Mesenchymal stem cell (in vitro differentiated cells and primary cell): ENCODE results near the gene GREM2.

Experiments used
- DNase-seq: peaks from one replicate; pipeline ENCODE4 v3.0.0-alpha.2; 2013
- H2AFZ ChIP-seq: one replicate; pipeline ENCODE4 v1.6.1; 2013; ENCODE audit warnings: low read depth, mild to moderate bottlenecking, control low read depth, inconsistent platforms, low read length, moderate library complexity
- H2AK5ac ChIP-seq: 2 replicates; pipeline ENCODE4 v1.6.1; 2013; ENCODE audit warnings: low read length, moderate library complexity, mild to moderate bottlenecking, inconsistent platforms; ENCODE audit not compliant: severe bottlenecking
- H2BK120ac ChIP-seq: one replicate; pipeline ENCODE4 v1.6.1; 2013; ENCODE audit warnings: low read depth, mild to moderate bottlenecking, inconsistent platforms, low read length, moderate library complexity
- H2BK12ac ChIP-seq, 2 experiments: one replicate each; pipeline ENCODE4 v1.6.1; 2013; ENCODE audit warnings: inconsistent platforms in 2 of 2, low read length in 2 of 2, mild to moderate bottlenecking in 2 of 2, moderate library complexity in 2 of 2, control low read depth in 1 of 2
- H2BK15ac ChIP-seq: one replicate; pipeline ENCODE4 v1.6.1; 2013; ENCODE audit warnings: mild to moderate bottlenecking, low read depth, inconsistent platforms; ENCODE audit not compliant: poor library complexity, severe bottlenecking
- H2BK5ac ChIP-seq: 2 replicates; pipeline ENCODE4 v1.6.1; 2013; ENCODE audit warnings: low read depth, mild to moderate bottlenecking, low read length, control low read depth, inconsistent platforms; ENCODE audit not compliant: poor library complexity, severe bottlenecking
- H3K14ac ChIP-seq, 2 experiments: one replicate each; pipeline ENCODE4 v1.6.1; 2013; ENCODE audit warnings: inconsistent platforms in 2 of 2, low read length in 2 of 2, control low read depth in 1 of 2, mild to moderate bottlenecking in 1 of 2, moderate library complexity in 1 of 2
- H3K18ac ChIP-seq, 2 experiments: one replicate each; pipeline ENCODE4 v1.6.1; 2013; ENCODE audit warnings: inconsistent platforms in 2 of 2, low read length in 2 of 2, control low read depth in 1 of 2, low read depth in 1 of 2, mild to moderate bottlenecking in 1 of 2
- H3K23ac ChIP-seq, 2 experiments: one replicate each; pipeline ENCODE4 v1.6.1; 2013; ENCODE audit warnings: inconsistent platforms in 2 of 2, low read length in 2 of 2, mild to moderate bottlenecking in 2 of 2, moderate library complexity in 2 of 2, control low read depth in 1 of 2
- H3K27ac ChIP-seq: 2 replicates; pipeline ENCODE4 v1.5.1; 2013; ENCODE audit warnings: mild to moderate bottlenecking, moderate library complexity, low read length, control low read depth, inconsistent platforms; ENCODE audit not compliant: poor library complexity, severe bottlenecking
- H3K27me3 ChIP-seq, 2 experiments: 2 replicates each; pipeline versions ENCODE4 v1.6.1 to v1.7.0; 2013; ENCODE audit warnings: low read length in 2 of 2, mild to moderate bottlenecking in 2 of 2, moderate library complexity in 2 of 2, control low read depth in 1 of 2, inconsistent platforms in 1 of 2; ENCODE audit not compliant: control insufficient read depth in 1 of 2, insufficient read depth in 1 of 2
- H3K36me3 ChIP-seq, 2 experiments: 2 replicates each; pipeline versions ENCODE4 v1.6.1 to v1.7.0; 2013; ENCODE audit warnings: low read length in 2 of 2, control low read depth in 1 of 2, inconsistent platforms in 1 of 2, low read depth in 1 of 2, mild to moderate bottlenecking in 1 of 2; ENCODE audit not compliant: insufficient read depth in 2 of 2, control insufficient read depth in 1 of 2
- H3K4ac ChIP-seq, 2 experiments: one replicate each; pipeline ENCODE4 v1.6.1; 2013; ENCODE audit warnings: inconsistent platforms in 2 of 2, low read length in 2 of 2, mild to moderate bottlenecking in 2 of 2, moderate library complexity in 2 of 2, control low read depth in 1 of 2, low read depth in 1 of 2
- H3K4me1 ChIP-seq: 2 replicates; pipeline ENCODE4 v1.6.1; 2013; ENCODE audit warnings: low read depth, low read length, control low read depth; ENCODE audit not compliant: control insufficient read depth, insufficient read depth
- H3K4me2 ChIP-seq: 2 replicates; pipeline ENCODE4 v1.6.1; 2013; ENCODE audit warnings: low read length, mild to moderate bottlenecking, inconsistent platforms; ENCODE audit not compliant: poor library complexity, severe bottlenecking
- H3K4me3 ChIP-seq, 2 experiments: 2 replicates each; pipeline versions ENCODE4 v1.5.1 to v1.7.0; 2013; ENCODE audit warnings: low read length in 2 of 2, mild to moderate bottlenecking in 2 of 2, control low read depth in 1 of 2, low read depth in 1 of 2; ENCODE audit not compliant: insufficient read depth in 1 of 2
- H3K79me1 ChIP-seq: replicated peaks from 2 replicates; pipeline ENCODE4 v1.6.1; 2013; ENCODE audit warnings: mild to moderate bottlenecking, control low read depth, low read length, inconsistent platforms; ENCODE audit not compliant: poor library complexity, severe bottlenecking
- H3K9ac ChIP-seq: 2 replicates; pipeline ENCODE4 v1.7.0; 2013; ENCODE audit warnings: mild to moderate bottlenecking, low read length, moderate library complexity
- H3K9me3 ChIP-seq: 2 replicates; pipeline ENCODE4 v1.7.0; 2013; ENCODE audit warnings: mild to moderate bottlenecking, low read length; ENCODE audit not compliant: control insufficient read depth
- H4K8ac ChIP-seq: one replicate; pipeline ENCODE4 v1.6.1; 2013; ENCODE audit warnings: inconsistent platforms, mild to moderate bottlenecking, low read length, moderate library complexity
- H4K91ac ChIP-seq: one replicate; pipeline ENCODE4 v1.6.1; 2013; ENCODE audit warnings: mild to moderate bottlenecking, low read length, inconsistent platforms
- WGBS: methylation state at CpG from one replicate; pipeline ENCODE4 v1.1.7; 2013; ENCODE audit warnings: mixed read lengths; 5-methylcytosine and 5-hydroxymethylcytosine counted together

Gene GREM2

GRCh38 chr1:240528591-240528990 lies 83.4 kb downstream of the GREM2 start:
- no peak overlapping the region for H3K9ac ChIP-seq
- no peak for DNase-seq

GRCh38 chr1:240527086-240527485 lies 84.9 kb downstream of the GREM2 start:
- Histone ChIP-seq H3K14ac (no peak overlapping the region), H3K36me3 (peaks cover 0 to 64% of the 10 kb centered on the region in 2 experiments), H2BK5ac (no peak overlapping the region), H3K79me1 (no peaks in the 10 kb centered on the region), H3K27ac (no peak overlapping the region), H2BK15ac (no peak overlapping the region), H4K91ac (no peak overlapping the region), H3K23ac (no peak overlapping the region), H2BK120ac (no peak overlapping the region), H2BK12ac (no peak overlapping the region), H3K9me3 (no peaks in the 10 kb centered on the region), H3K9ac (no peak overlapping the region), H3K4ac (no peak overlapping the region), H2AFZ (no peak overlapping the region), H3K4me2 (no peak overlapping the region), H3K27me3 (no peaks in the 10 kb centered on the region), H3K18ac (no peak overlapping the region), H4K8ac (no peak overlapping the region), H3K4me3 (no peak overlapping the region), H3K4me1 (no peaks in the 10 kb centered on the region), H2AK5ac (no peak overlapping the region)
- no peak for DNase-seq
- whole genome bisulfite sequencing = no CpG with 5 or more reads among the region's 1 CpG

More at GRCh38 chr1:240528591-240528990, 83.4 kb downstream of the GREM2 start:
- no peak overlapping the region for H2BK120ac ChIP-seq
- peaks cover 0 to 65% of the 10 kb centered on the region in 2 experiments for H3K36me3 ChIP-seq
- no peak overlapping the region for H3K4me2 ChIP-seq
- no peak overlapping the region for H3K14ac ChIP-seq
- no peaks in the 10 kb centered on the region for H3K4me1 ChIP-seq
- no peaks in the 10 kb centered on the region for H3K27me3 ChIP-seq
- no peak overlapping the region for H3K27ac ChIP-seq
- no peak overlapping the region for H3K4me3 ChIP-seq
- H3K79me1 ChIP-seq = no peaks in the 10 kb centered on the region
- no peak overlapping the region for H2BK5ac ChIP-seq
- no peak overlapping the region for H3K23ac ChIP-seq
- H4K91ac ChIP-seq = no peak overlapping the region
- no peak overlapping the region for H2AFZ ChIP-seq
- H3K4ac ChIP-seq = no peak overlapping the region
- H2AK5ac ChIP-seq = no peak overlapping the region
- no peak overlapping the region for H2BK15ac ChIP-seq
- no peaks in the 10 kb centered on the region for H3K9me3 ChIP-seq
- H2BK12ac ChIP-seq = no peak overlapping the region
- H4K8ac ChIP-seq = no peak overlapping the region
- 82% methylated on average over 9 of the region's 9 CpGs for WGBS
- no peak overlapping the region for H3K18ac ChIP-seq

- H3K23ac ChIP-seq = no peak overlapping the region
- DNase-seq = no peak
- H2BK120ac ChIP-seq = no peak overlapping the region
- no peak overlapping the region for H3K14ac ChIP-seq
- no peaks in the 10 kb centered on the region for H3K9me3 ChIP-seq
- H3K18ac ChIP-seq = no peak overlapping the region
- no peak overlapping the region for H2BK15ac ChIP-seq
- no peaks in the 10 kb centered on the region for H3K4me1 ChIP-seq
- no peak overlapping the region for H4K8ac ChIP-seq
- H3K4me2 ChIP-seq = no peak overlapping the region
- no peaks in the 10 kb centered on the region for H3K79me1 ChIP-seq
- H3K27me3 ChIP-seq = no peaks in the 10 kb centered on the region
- H3K27ac ChIP-seq = no peak overlapping the region
- 81% methylated on average over 6 of the region's 7 CpGs for WGBS
- no peak overlapping the region for H3K4ac ChIP-seq
- no peak overlapping the region for H3K4me3 ChIP-seq
- no peak overlapping the region for H3K9ac ChIP-seq
- no peak overlapping the region for H2AFZ ChIP-seq
- no peak overlapping the region for H2BK12ac ChIP-seq
- no peak overlapping the region for H4K91ac ChIP-seq
- no peak overlapping the region for H2BK5ac ChIP-seq
- no peak overlapping the region for H2AK5ac ChIP-seq
- H3K36me3 ChIP-seq = peaks cover 0 to 63% of the 10 kb centered on the region in 2 experiments
Observed at GRCh38 chr1:240526312-240526711, 85.6 kb downstream of the GREM2 start.

- H3K4me1 ChIP-seq = no peaks in the 10 kb centered on the region
- no peak overlapping the region for H4K8ac ChIP-seq
- WGBS = 72% methylated on average over 4 of the region's 4 CpGs
- H3K27me3 ChIP-seq = no peaks in the 10 kb centered on the region
- no peak overlapping the region for H3K4ac ChIP-seq
- H3K4me2 ChIP-seq = no peak overlapping the region
- no peaks in the 10 kb centered on the region for H3K9me3 ChIP-seq
- no peak overlapping the region for H3K14ac ChIP-seq
- no peak for DNase-seq
- peaks cover 0 to 52% of the 10 kb centered on the region in 2 experiments for H3K36me3 ChIP-seq
- H2BK15ac ChIP-seq = no peak overlapping the region
- H3K18ac ChIP-seq = peak overlapping the region in 1 of 2 experiments; percentile 40
- no peak overlapping the region for H3K9ac ChIP-seq
- no peak overlapping the region for H4K91ac ChIP-seq
- no peak overlapping the region for H2BK12ac ChIP-seq
- no peaks in the 10 kb centered on the region for H3K79me1 ChIP-seq
- H2AK5ac ChIP-seq = no peak overlapping the region
- H2BK120ac ChIP-seq = no peak overlapping the region
- no peak overlapping the region for H2AFZ ChIP-seq
- H3K4me3 ChIP-seq = no peak overlapping the region
- no peak overlapping the region for H2BK5ac ChIP-seq
- no peak overlapping the region for H3K23ac ChIP-seq
- no peak overlapping the region for H3K27ac ChIP-seq
Observed at GRCh38 chr1:240524356-240525069, 87.4 kb downstream of the GREM2 start.
